Nucleus accumbens (tissue), 56 donors: ENCODE results near the gene SH2D1B.
A peak's percentile ranks its signal among the peaks of the same experiment; 100 is the strongest.

ENCODE experiments used
- DNase-seq, 56 donors: peaks; one replicate each; lab custom pipeline; 2025; lab: John Stamatoyannopoulos, UW

Gene SH2D1B

GRCh38 chr1:162400790-162401355 is 11.1 kb downstream of the SH2D1B start:
- DNase-seq: no peak

GRCh38 chr1:162398999-162399580 is 12.8 kb downstream of the SH2D1B start:
- no peak for DNase-seq

- DNase-seq: no peak
Observed at GRCh38 chr1:162397943-162398560, 13.9 kb downstream of the SH2D1B start.

- DNase-seq: no peak
Observed at GRCh38 chr1:162397039-162397448, 14.9 kb downstream of the SH2D1B start.

GRCh38 chr1:162396201-162396906 is 15.6 kb downstream of the SH2D1B start:
- no peak for DNase-seq

GRCh38 chr1:162391790-162392563 is 20.0 kb downstream of the SH2D1B start:
- peak in 11 of 56 donors; percentile 3 to 42 (median 4) for DNase-seq

GRCh38 chr1:162390396-162391185 is 21.3 kb downstream of the SH2D1B start:
- DNase-seq: no peak

GRCh38 chr1:162389971-162390370 is 22.0 kb downstream of the SH2D1B start:
- no peak for DNase-seq

GRCh38 chr1:162389021-162389818 is 22.7 kb downstream of the SH2D1B start:
- DNase-seq: no peak

- no peak for DNase-seq
Observed at GRCh38 chr1:162388615-162389014, 23.3 kb downstream of the SH2D1B start.

- DNase-seq: no peak
Observed at GRCh38 chr1:162388083-162388594, 23.8 kb downstream of the SH2D1B start.

- no peak for DNase-seq
Observed at GRCh38 chr1:162387226-162388082, 24.5 kb downstream of the SH2D1B start.

- no peak for DNase-seq
Observed at GRCh38 chr1:162386292-162387225, 25.4 kb downstream of the SH2D1B start.

- no peak for DNase-seq
Observed at GRCh38 chr1:162385702-162386101, 26.2 kb downstream of the SH2D1B start.

GRCh38 chr1:162385280-162385623 is 26.7 kb downstream of the SH2D1B start:
- no peak for DNase-seq

GRCh38 chr1:162384601-162385279 is 27.2 kb downstream of the SH2D1B start:
- DNase-seq: no peak
